ENCODE results near the gene MKNK2.
"Not testable (repeated sequence)": the region's sequence is repeated elsewhere in the genome, so short reads cannot be mapped to it uniquely, and the experiment has no call there.

MKNK2 gene

GRCh38 chr19:1989513-1990229 is 61.4 kb downstream of the MKNK2 start:
- DNase-seq: no peak

GRCh38 chr19:1988464-1988863 is 62.6 kb downstream of the MKNK2 start:
- DNase-seq: not testable (repeated sequence)

Data from NCI-H446 (cell line).